D721Med (cell line): Measurements from ENCODE around the gene PGF.

Source experiments
- DNase-seq: peaks from one replicate; pipeline ENCODE4 v3.0.0; 2011; ENCODE audit warnings: low spot score; ENCODE audit not compliant: insufficient read length
- FAIRE-seq: peaks from 2 replicates; lab custom pipeline; 2011; peaks lifted over from hg19 to GRCh38; lab: Jason Lieb, UNC
- CTCF ChIP-seq: IDR thresholded peaks from 2 replicates; pipeline ENCODE4 v1.5.1; 2012; ENCODE audit warnings: mild to moderate bottlenecking, control low read depth; ENCODE audit not compliant: insufficient read depth; ENCODE audit errors: missing control alignments

PGF gene

GRCh38 chr14:74950795-74951442 lies 4.5 kb downstream of the PGF start:
- no peak for FAIRE-seq
- DNase-seq: no peak
- no peak for TF ChIP-seq CTCF

GRCh38 chr14:74949859-74950573 lies 5.4 kb downstream of the PGF start:
- no peak for TF ChIP-seq CTCF
- DNase-seq (no peak), FAIRE-seq (no peak)

- DNase-seq (no peak), FAIRE-seq (no peak)
- no peak for TF ChIP-seq CTCF
Observed at GRCh38 chr14:74949191-74949601, 6.2 kb downstream of the PGF start.

GRCh38 chr14:74948228-74949175 lies 6.9 kb downstream of the PGF start:
- TF ChIP-seq CTCF: no peak
- FAIRE-seq (no peak), DNase-seq (no peak)

- FAIRE-seq (no peak), DNase-seq (no peak)
- no peak for TF ChIP-seq CTCF
Observed at GRCh38 chr14:74947353-74948227, 7.8 kb downstream of the PGF start.

GRCh38 chr14:74946659-74947281 lies 8.6 kb downstream of the PGF start:
- DNase-seq (no peak), FAIRE-seq (no peak)
- TF ChIP-seq CTCF: no peak
